HepG2 (cell line): ENCODE measurements around the gene GDA. TPM values are rescaled to one million over a fixed set of nuclear protein-coding genes. Genes with fewer than 3 reads are reported as not detected.
A peak's percentile ranks its signal among the peaks of the same experiment; 100 is the strongest.

Source experiments
- ATF1 ChIP-seq: IDR thresholded peaks from 2 replicates; pipeline ENCODE4 v1.6.1; 2016; ENCODE audit warnings: mild to moderate bottlenecking, control low read depth
- EEA1 ChIP-seq: sonication (generic); formaldehyde crosslinking; IDR thresholded peaks from 2 replicates; pipeline ENCODE4 v1.5.1; 2020; ENCODE audit warnings: mild to moderate bottlenecking, missing genetic modification reagents, borderline replicate concordance
- HNRNPLL ChIP-seq: fragments of 200-400 bp; formaldehyde crosslinking; IDR thresholded peaks from 2 replicates; pipeline ENCODE4 v1.6.1; 2017; ENCODE audit warnings: mild to moderate bottlenecking, low read depth, low read length; ENCODE audit not compliant: poor library complexity, severe bottlenecking
- IRF1 ChIP-seq: sonication (generic); formaldehyde crosslinking; IDR thresholded peaks from 2 replicates; pipeline ENCODE4 v1.4.0; 2020; ENCODE audit warnings: low read depth, mild to moderate bottlenecking, missing genetic modification reagents
- NBN ChIP-seq: fragments of 450-650 bp; conservative IDR thresholded peaks from 2 replicates; pipeline ENCODE4 v1.6.1; 2017
- PATZ1 ChIP-seq: sonication (generic); formaldehyde crosslinking; IDR thresholded peaks from 2 replicates; pipeline ENCODE4 v1.4.0; 2020; ENCODE audit warnings: missing genetic modification reagents
- SP2 ChIP-seq: sonication (generic); formaldehyde crosslinking; IDR thresholded peaks from 2 replicates; pipeline ENCODE4 v1.5.1; 2020; ENCODE audit warnings: mild to moderate bottlenecking, missing genetic modification reagents
- TAF1 ChIP-seq: sonication (generic); formaldehyde crosslinking; IDR thresholded peaks from 2 replicates; pipeline ENCODE4 v1.4.0; 2020; ENCODE audit warnings: missing genetic modification reagents
- THAP8 ChIP-seq: sonication (generic); formaldehyde crosslinking; IDR thresholded peaks from 2 replicates; pipeline ENCODE4 v1.5.1; 2020; ENCODE audit warnings: missing genetic modification reagents, mild to moderate bottlenecking, borderline replicate concordance
- ZBTB38 ChIP-seq: sonication (generic); formaldehyde crosslinking; IDR thresholded peaks from 2 replicates; pipeline ENCODE4 v1.5.1; 2020; ENCODE audit warnings: mild to moderate bottlenecking, missing genetic modification reagents
- ZNF407 ChIP-seq: sonication (generic); formaldehyde crosslinking; IDR thresholded peaks from one replicate; pipeline ENCODE4 v1.5.1; 2020; ENCODE audit warnings: mild to moderate bottlenecking, missing genetic modification reagents; ENCODE audit errors: not compliant biosample characterization
- ZNF574 ChIP-seq: sonication (generic); formaldehyde crosslinking; IDR thresholded peaks from 2 replicates; pipeline ENCODE4 v1.4.0; 2020; ENCODE audit warnings: missing genetic modification reagents
- ZNF781 ChIP-seq: sonication (generic); formaldehyde crosslinking; IDR thresholded peaks from 2 replicates; pipeline ENCODE4 v1.5.1; 2020; ENCODE audit warnings: borderline replicate concordance, mild to moderate bottlenecking, missing genetic modification reagents; ENCODE audit errors: not compliant biosample characterization
- polyA plus RNA-seq, 8 experiments: library from polyadenylated mRNA; depleted of rRNA in 3 of 8; stranded (reverse) in 7 of 8; unstranded in 1 of 8; fragments of >200 nt; fragmentation: Illumina TruSeq in 4 of 8; extraction: Trizol in 4 of 8; gene quantifications; 2 replicates each; pipeline versions ENCODE4 v1.2.1 to v1.2.3, GENCODE V29; 2011 to 2016; ENCODE audit warnings: low read depth in 4 of 8, missing spikeins in 1 of 8, mixed read lengths in 1 of 8; ENCODE audit not compliant: insufficient read depth in 1 of 8
- total RNA-seq, 5 experiments: library from RNA; depleted of rRNA; stranded (reverse); fragments of >200 nt; fragmentation: Illumina TruSeq; extraction: Trizol; gene quantifications; 2 replicates each; pipeline ENCODE4 v1.2.3, GENCODE V29; 2016; ENCODE audit warnings: low read depth in 1 of 5

The GDA gene
- total and polyA plus RNA-seq, 2 of the 13 experiments (the other 11 are each of a cell fraction or from before 2014, with no cell fraction given), result 0.15 to 0.99 TPM

- peak; percentile 79 for TF ChIP-seq ZNF574 (CRISPR knock-in tag)
- TF ChIP-seq ZBTB38, result peak; percentile 84
- TF ChIP-seq IRF1, result no peak
- peak; percentile 99 for TF ChIP-seq HNRNPLL
- 0 out of 2 replicates have a peak, but pooled peaks have one; percentile 25 for TF ChIP-seq PATZ1 (CRISPR knock-in tag)
- 0 out of 2 replicates have a peak, but pooled peaks have one; percentile 50 for TF ChIP-seq SP2
- TF ChIP-seq THAP8 (CRISPR knock-in tag), result 0 out of 2 replicates have a peak, but pooled peaks have one; percentile 83
- TF ChIP-seq ATF1 (CRISPR knock-in tag), result no peak
- TF ChIP-seq ZNF407 (CRISPR knock-in tag), result peak; percentile 96
- peak; percentile 50 for TF ChIP-seq ZNF781
- TF ChIP-seq NBN, result no peak
- peak; percentile 57; the same call in 1 of the 2 replicates for TF ChIP-seq EEA1 (CRISPR knock-in tag)
- TF ChIP-seq TAF1 (CRISPR knock-in tag), result peak; percentile 25; the same call in 1 of the 2 replicates
Measured at GRCh38 chr9:72149231-72149975, at the start of gene GDA (continued).
